ENCODE measurements around the gene SMYD3.

- TF ChIP-seq, protein P1, sequence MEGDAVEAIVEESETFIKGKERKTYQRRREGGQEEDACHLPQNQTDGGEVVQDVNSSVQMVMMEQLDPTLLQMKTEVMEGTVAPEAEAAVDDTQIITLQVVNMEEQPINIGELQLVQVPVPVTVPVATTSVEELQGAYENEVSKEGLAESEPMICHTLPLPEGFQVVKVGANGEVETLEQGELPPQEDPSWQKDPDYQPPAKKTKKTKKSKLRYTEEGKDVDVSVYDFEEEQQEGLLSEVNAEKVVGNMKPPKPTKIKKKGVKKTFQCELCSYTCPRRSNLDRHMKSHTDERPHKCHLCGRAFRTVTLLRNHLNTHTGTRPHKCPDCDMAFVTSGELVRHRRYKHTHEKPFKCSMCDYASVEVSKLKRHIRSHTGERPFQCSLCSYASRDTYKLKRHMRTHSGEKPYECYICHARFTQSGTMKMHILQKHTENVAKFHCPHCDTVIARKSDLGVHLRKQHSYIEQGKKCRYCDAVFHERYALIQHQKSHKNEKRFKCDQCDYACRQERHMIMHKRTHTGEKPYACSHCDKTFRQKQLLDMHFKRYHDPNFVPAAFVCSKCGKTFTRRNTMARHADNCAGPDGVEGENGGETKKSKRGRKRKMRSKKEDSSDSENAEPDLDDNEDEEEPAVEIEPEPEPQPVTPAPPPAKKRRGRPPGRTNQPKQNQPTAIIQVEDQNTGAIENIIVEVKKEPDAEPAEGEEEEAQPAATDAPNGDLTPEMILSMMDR (IDR thresholded peaks at IDR 0.05; ENCODE audit: low read length), result no peak
- TF ChIP-seq EZH2phosphoT487 (IDR thresholded peaks at IDR 0.05; ENCODE audit: low read length) (no peak), EZH2 (optimal IDR thresholded peaks at IDR 0.05; ENCODE audit: low read depth, low read length) (no peak)
Measured at GRCh38 chr1:246187834-246188372, 319.2 kb downstream of the SMYD3 start.
